Measurements from ENCODE around the gene AADACL3. TPM values are rescaled to one million over a fixed set of nuclear protein-coding genes. Genes with fewer than 3 reads are reported as not detected.

Gene AADACL3
- total and polyA plus RNA-seq, 3 donors from 2014 or later, result not detected

DNA sequence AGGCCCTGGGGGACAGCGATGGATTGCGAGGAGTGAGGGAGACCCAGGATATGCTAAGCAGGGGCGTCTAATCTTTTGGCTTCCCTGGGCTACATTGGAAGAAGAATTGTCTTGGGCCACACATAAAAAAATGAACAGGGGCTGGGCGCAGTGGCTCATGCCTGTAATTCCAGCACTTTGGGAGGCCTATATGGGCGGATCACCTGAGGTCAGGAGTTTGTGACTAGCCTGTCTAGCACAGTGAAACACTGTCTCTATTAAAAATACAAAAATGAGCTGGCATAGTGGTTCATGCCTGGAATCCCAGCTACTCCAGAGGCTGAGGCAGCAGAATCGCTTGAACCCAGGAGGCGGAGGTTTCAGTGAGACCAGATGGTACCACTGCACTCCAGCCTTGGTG is 46.9 kb downstream of the AADACL3 start:
- TF ChIP-seq, protein P1, sequence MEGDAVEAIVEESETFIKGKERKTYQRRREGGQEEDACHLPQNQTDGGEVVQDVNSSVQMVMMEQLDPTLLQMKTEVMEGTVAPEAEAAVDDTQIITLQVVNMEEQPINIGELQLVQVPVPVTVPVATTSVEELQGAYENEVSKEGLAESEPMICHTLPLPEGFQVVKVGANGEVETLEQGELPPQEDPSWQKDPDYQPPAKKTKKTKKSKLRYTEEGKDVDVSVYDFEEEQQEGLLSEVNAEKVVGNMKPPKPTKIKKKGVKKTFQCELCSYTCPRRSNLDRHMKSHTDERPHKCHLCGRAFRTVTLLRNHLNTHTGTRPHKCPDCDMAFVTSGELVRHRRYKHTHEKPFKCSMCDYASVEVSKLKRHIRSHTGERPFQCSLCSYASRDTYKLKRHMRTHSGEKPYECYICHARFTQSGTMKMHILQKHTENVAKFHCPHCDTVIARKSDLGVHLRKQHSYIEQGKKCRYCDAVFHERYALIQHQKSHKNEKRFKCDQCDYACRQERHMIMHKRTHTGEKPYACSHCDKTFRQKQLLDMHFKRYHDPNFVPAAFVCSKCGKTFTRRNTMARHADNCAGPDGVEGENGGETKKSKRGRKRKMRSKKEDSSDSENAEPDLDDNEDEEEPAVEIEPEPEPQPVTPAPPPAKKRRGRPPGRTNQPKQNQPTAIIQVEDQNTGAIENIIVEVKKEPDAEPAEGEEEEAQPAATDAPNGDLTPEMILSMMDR (IDR thresholded peaks at IDR 0.05), result no peak
- no peak for TF ChIP-seq POLR2A (IDR thresholded peaks at IDR 0.05)
- Histone ChIP-seq H3K4me3 (no peak overlapping the region), H3K4me1 (no peaks in the 10 kb centered on the region), H3K9me3 (no peaks in the 10 kb centered on the region), H3K27me3 (no peaks in the 10 kb centered on the region), H3K27ac (no peak overlapping the region), H3K36me3 (ENCODE audit: low read depth, missing control alignments) (no peaks in the 10 kb centered on the region)
- 84 to 88% methylated on average over 7 of the region's 7 CpGs for WGBS, 2 donors
- intact Hi-C loops (cut with DNase I; ENCODE audit: low total_unique reads), result no loop called here
- no peak for DNase-seq

DNA sequence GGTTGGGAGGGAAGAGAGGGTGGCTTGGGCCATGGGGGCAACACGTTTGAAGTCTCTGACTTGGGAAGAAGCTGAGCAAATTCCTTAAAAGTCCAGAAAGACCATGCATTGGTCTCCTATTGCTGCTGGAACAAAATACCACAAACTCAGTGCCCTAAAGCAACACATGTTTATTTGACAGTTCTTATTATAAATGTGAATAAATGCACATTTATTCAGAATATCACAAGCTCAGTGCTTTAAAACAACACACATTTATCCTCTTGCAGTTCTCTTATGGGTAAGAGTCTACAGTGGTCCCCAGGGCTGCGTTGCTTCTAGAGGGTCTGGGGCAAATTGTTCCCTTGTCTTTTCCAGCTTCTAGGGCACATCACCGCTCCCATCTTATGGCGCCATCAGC is 47.6 kb downstream of the AADACL3 start:
- intact Hi-C loops (cut with DNase I; ENCODE audit: low total_unique reads), result no loop called here
- WGBS, 2 donors, result 78 to 80% methylated on average over 4 of the region's 4 CpGs
- H3K4me1 ChIP-seq, result no peaks in the 10 kb centered on the region
- no peak for DNase-seq
- no peaks in the 10 kb centered on the region for H3K36me3 ChIP-seq (ENCODE audit: low read depth, missing control alignments)
- H3K27me3 ChIP-seq, result no peaks in the 10 kb centered on the region
- H3K9me3 ChIP-seq, result no peaks in the 10 kb centered on the region
- no peak overlapping the region for H3K4me3 ChIP-seq
- no peak overlapping the region for H3K27ac ChIP-seq
- TF ChIP-seq POLR2A (IDR thresholded peaks at IDR 0.05), result no peak
- TF ChIP-seq, protein P1 (IDR thresholded peaks at IDR 0.05), result no peak

DNA sequence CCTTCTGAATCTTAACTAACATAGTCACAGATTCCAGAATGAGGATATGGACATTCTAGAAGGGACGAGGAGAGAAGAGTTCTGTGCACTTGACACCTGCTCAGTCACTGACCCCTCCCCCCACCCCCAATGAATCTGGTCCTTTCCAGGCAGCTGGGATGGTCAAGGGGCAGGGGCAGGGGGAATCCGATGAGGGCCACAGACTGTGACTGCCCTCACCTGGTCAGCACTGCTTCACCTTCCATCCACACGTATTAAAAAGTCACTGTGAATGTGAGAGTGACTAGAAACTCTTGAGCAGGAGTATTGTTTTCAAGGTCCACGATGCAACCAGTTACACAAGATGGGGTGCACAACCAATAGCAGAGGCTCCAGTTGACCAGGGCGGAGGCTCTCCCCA is 48.1 kb downstream of the AADACL3 start:
- Histone ChIP-seq H3K9me3 (no peaks in the 10 kb centered on the region), H3K27me3 (no peaks in the 10 kb centered on the region), H3K27ac (no peak overlapping the region), H3K4me3 (no peak overlapping the region), H3K4me1 (no peaks in the 10 kb centered on the region), H3K36me3 (ENCODE audit: low read depth, missing control alignments) (no peaks in the 10 kb centered on the region)
- no peak for DNase-seq
- intact Hi-C loops (cut with DNase I; ENCODE audit: low total_unique reads), result no loop called here
- TF ChIP-seq, protein P1 (IDR thresholded peaks at IDR 0.05), result no peak
- TF ChIP-seq POLR2A (IDR thresholded peaks at IDR 0.05), result no peak
- 73 to 80% methylated on average over 5 of the region's 5 CpGs for WGBS, 2 donors

DNA sequence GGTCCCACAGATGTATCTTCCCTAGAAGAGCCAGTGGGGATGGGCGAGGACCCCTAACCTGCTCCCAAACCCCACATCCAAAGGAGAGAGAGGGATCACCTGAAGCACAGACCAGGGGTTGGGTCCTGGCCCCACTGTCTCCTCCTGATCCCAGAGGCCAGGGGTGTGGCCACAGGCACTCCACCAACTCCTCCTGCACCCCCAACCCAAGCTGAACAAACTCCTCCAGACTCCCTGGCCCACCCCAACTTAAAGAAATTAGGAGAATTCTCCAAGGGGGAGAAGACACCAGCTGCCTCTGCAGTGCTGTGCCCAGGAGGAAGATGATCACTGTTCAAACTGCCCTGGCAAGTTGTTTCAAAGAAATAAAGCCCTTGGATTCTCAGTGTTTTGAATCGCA is 53.1 kb downstream of the AADACL3 start:
- no peak overlapping the region for H3K27ac ChIP-seq
- H3K27me3 ChIP-seq, result no peaks in the 10 kb centered on the region
- no peaks in the 10 kb centered on the region for H3K9me3 ChIP-seq
- 69 to 98% methylated on average over 2 of the region's 2 CpGs for WGBS, 2 donors
- DNase-seq, result no peak
- intact Hi-C loops (cut with DNase I; ENCODE audit: low total_unique reads), result no loop called here
- H3K36me3 ChIP-seq (ENCODE audit: low read depth, missing control alignments), result no peaks in the 10 kb centered on the region
- no peak overlapping the region for H3K4me3 ChIP-seq
- no peak for TF ChIP-seq POLR2A (IDR thresholded peaks at IDR 0.05)
- TF ChIP-seq, protein P1 (IDR thresholded peaks at IDR 0.05), result no peak
- H3K4me1 ChIP-seq, result no peaks in the 10 kb centered on the region

DNA sequence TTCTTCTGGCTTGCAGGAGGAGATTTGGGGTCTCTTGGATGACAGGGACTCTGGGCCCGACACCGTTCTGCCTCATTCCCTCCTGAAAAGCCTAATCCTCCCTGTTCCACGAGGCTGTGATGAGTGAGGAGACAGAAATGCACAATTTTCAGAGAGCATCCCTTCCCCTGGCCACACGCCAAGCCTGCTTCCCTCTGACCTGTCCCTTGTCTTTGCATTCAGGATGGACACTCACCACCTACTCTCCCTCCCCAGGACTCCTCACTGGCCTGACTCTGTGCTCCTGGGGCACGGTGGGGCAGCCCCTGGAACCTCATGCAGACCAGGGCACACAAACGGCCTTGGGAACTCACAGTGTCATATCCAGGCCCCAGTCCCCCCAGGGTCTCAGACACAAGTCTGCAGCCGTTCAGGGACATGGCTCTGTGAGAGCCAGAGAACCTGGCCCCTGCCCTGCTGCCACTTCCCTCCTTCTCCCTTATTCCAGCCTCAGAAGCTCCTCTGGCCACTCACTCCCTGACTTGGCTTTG is 54.1 kb downstream of the AADACL3 start:
- 66 to 78% methylated on average over 6 to 7 of the region's 7 CpGs for WGBS, 2 donors
- H3K27me3 ChIP-seq, result no peaks in the 10 kb centered on the region
- TF ChIP-seq, protein P1 (IDR thresholded peaks at IDR 0.05), result no peak
- no peak for TF ChIP-seq POLR2A (IDR thresholded peaks at IDR 0.05)
- no peak for DNase-seq
- intact Hi-C loops (cut with DNase I; ENCODE audit: low total_unique reads), result no loop called here
- no peaks in the 10 kb centered on the region for H3K4me1 ChIP-seq
- H3K27ac ChIP-seq, result no peak overlapping the region
- H3K4me3 ChIP-seq, result no peak overlapping the region
- no peaks in the 10 kb centered on the region for H3K36me3 ChIP-seq (ENCODE audit: low read depth, missing control alignments)
- H3K9me3 ChIP-seq, result no peaks in the 10 kb centered on the region

All from testis (tissue), 3 donors.